ENCODE data around the gene FEZF1. TPM values are rescaled to one million over a fixed set of nuclear protein-coding genes. Genes with fewer than 3 reads are reported as not detected.

FEZF1 gene
- total and polyA plus RNA-seq, 2 experiments from 2014 or later, result not detected

- Histone ChIP-seq H3K9me3 (ENCODE audit: low read depth) (no peaks in the 10 kb centered on the region), H3K4me3 (no peak overlapping the region), H2AFZ (no peak overlapping the region), H3K27me3 (replicated peaks; ENCODE audit: insufficient read depth) (peaks cover 71% of the 10 kb centered on the region), H3K27ac (no peak overlapping the region), H4K20me1 (ENCODE audit: insufficient read depth) (no peaks in the 10 kb centered on the region), H3K9ac (no peak overlapping the region), H3K9me2 (ENCODE audit: insufficient read depth) (no peaks in the 10 kb centered on the region), H3K4me1 (ENCODE audit: insufficient read depth) (no peaks in the 10 kb centered on the region), H3K79me2 (ENCODE audit: insufficient read depth) (no peaks in the 10 kb centered on the region), H3F3A (ENCODE audit: insufficient read depth) (no peaks in the 10 kb centered on the region), H3K4me2 (ENCODE audit: unreplicated experiment) (no peak overlapping the region), H3K36me3 (ENCODE audit: low read depth) (no peaks in the 10 kb centered on the region)
- WGBS, 2 experiments (ENCODE audit: low coverage in 1 of 2, low lambda C conversion rate in 2 of 2, missing lambda C conversion rate in 2 of 2), result 8 to 10% methylated on average over 27 to 32 of the region's 32 CpGs
- in situ Hi-C loops (cut with MboI), result no loop called here
- peak; percentile 55 for TF ChIP-seq EZH2 (IDR thresholded peaks at IDR 0.05; ENCODE audit: insufficient read depth, poor library complexity, severe bottlenecking)
- no peak for TF ChIP-seq EZH2phosphoT487 (IDR thresholded peaks at IDR 0.05; ENCODE audit: insufficient read depth, low read depth)
- no peak for DNase-seq
These were observed 4.8 kb downstream of the FEZF1 start for GRCh38 chr7:122299624-122300210.

- 49 to 60% methylated on average over 2 of the region's 2 CpGs for WGBS, 2 experiments (ENCODE audit: low coverage in 1 of 2, low lambda C conversion rate in 2 of 2, missing lambda C conversion rate in 2 of 2)
- Histone ChIP-seq H3K4me2 (ENCODE audit: unreplicated experiment) (no peak overlapping the region), H2AFZ (no peak overlapping the region), H3K4me1 (ENCODE audit: insufficient read depth) (no peaks in the 10 kb centered on the region), H4K20me1 (ENCODE audit: insufficient read depth) (no peaks in the 10 kb centered on the region), H3K79me2 (ENCODE audit: insufficient read depth) (no peaks in the 10 kb centered on the region), H3K9me3 (ENCODE audit: low read depth) (no peaks in the 10 kb centered on the region), H3K9me2 (ENCODE audit: insufficient read depth) (no peaks in the 10 kb centered on the region), H3F3A (ENCODE audit: insufficient read depth) (no peaks in the 10 kb centered on the region), H3K27ac (no peak overlapping the region), H3K4me3 (no peak overlapping the region), H3K36me3 (ENCODE audit: low read depth) (no peaks in the 10 kb centered on the region), H3K9ac (no peak overlapping the region), H3K27me3 (replicated peaks; ENCODE audit: insufficient read depth) (peaks cover 60% of the 10 kb centered on the region)
- no peak for DNase-seq
- TF ChIP-seq EZH2phosphoT487 (IDR thresholded peaks at IDR 0.05; ENCODE audit: insufficient read depth, low read depth) (no peak), EZH2 (IDR thresholded peaks at IDR 0.05; ENCODE audit: insufficient read depth, poor library complexity, severe bottlenecking) (no peak)
- in situ Hi-C loops (cut with MboI), result no loop called here
These were observed 5.9 kb downstream of the FEZF1 start for GRCh38 chr7:122298618-122299017.

- Histone ChIP-seq H3K79me2 (ENCODE audit: insufficient read depth) (no peaks in the 10 kb centered on the region), H3K27me3 (replicated peaks; ENCODE audit: insufficient read depth) (peaks cover 57% of the 10 kb centered on the region), H3K9me3 (ENCODE audit: low read depth) (no peaks in the 10 kb centered on the region), H3K4me2 (ENCODE audit: unreplicated experiment) (no peak overlapping the region), H3F3A (ENCODE audit: insufficient read depth) (no peaks in the 10 kb centered on the region), H4K20me1 (ENCODE audit: insufficient read depth) (no peaks in the 10 kb centered on the region), H3K4me1 (ENCODE audit: insufficient read depth) (no peaks in the 10 kb centered on the region), H3K9me2 (ENCODE audit: insufficient read depth) (no peaks in the 10 kb centered on the region), H3K4me3 (no peak overlapping the region), H3K9ac (no peak overlapping the region), H3K36me3 (ENCODE audit: low read depth) (no peaks in the 10 kb centered on the region), H3K27ac (no peak overlapping the region), H2AFZ (no peak overlapping the region)
- DNase-seq, result no peak
- in situ Hi-C loops (cut with MboI), result no loop called here
- WGBS, 2 experiments (ENCODE audit: low coverage in 1 of 2, low lambda C conversion rate in 2 of 2, missing lambda C conversion rate in 2 of 2), result 40 to 47% methylated on average over 2 of the region's 2 CpGs
- TF ChIP-seq EZH2phosphoT487 (IDR thresholded peaks at IDR 0.05; ENCODE audit: insufficient read depth, low read depth), result no peak
- TF ChIP-seq EZH2 (IDR thresholded peaks at IDR 0.05; ENCODE audit: insufficient read depth, poor library complexity, severe bottlenecking), result no peak
These were observed 6.4 kb downstream of the FEZF1 start for GRCh38 chr7:122298131-122298530.

- no peaks in the 10 kb centered on the region for H3K36me3 ChIP-seq (ENCODE audit: low read depth)
- H4K20me1 ChIP-seq (ENCODE audit: insufficient read depth), result no peaks in the 10 kb centered on the region
- in situ Hi-C loops (cut with MboI), result no loop called here
- WGBS, 2 experiments (ENCODE audit: low coverage in 1 of 2, low lambda C conversion rate in 2 of 2, missing lambda C conversion rate in 2 of 2), result 23 to 44% methylated on average over 2 of the region's 2 CpGs
- no peaks in the 10 kb centered on the region for H3K9me2 ChIP-seq (ENCODE audit: insufficient read depth)
- H3K4me1 ChIP-seq (ENCODE audit: insufficient read depth), result no peaks in the 10 kb centered on the region
- DNase-seq, result no peak
- H3K4me3 ChIP-seq, result no peak overlapping the region
- no peaks in the 10 kb centered on the region for H3K27me3 ChIP-seq (replicated peaks; ENCODE audit: insufficient read depth)
- no peak overlapping the region for H3K27ac ChIP-seq
- no peak overlapping the region for H3K4me2 ChIP-seq (ENCODE audit: unreplicated experiment)
- TF ChIP-seq EZH2 (IDR thresholded peaks at IDR 0.05; ENCODE audit: insufficient read depth, poor library complexity, severe bottlenecking) (no peak), EZH2phosphoT487 (IDR thresholded peaks at IDR 0.05; ENCODE audit: insufficient read depth, low read depth) (no peak)
- no peak overlapping the region for H2AFZ ChIP-seq
- no peaks in the 10 kb centered on the region for H3K9me3 ChIP-seq (ENCODE audit: low read depth)
- no peaks in the 10 kb centered on the region for H3F3A ChIP-seq (ENCODE audit: insufficient read depth)
- H3K9ac ChIP-seq, result no peak overlapping the region
- H3K79me2 ChIP-seq (ENCODE audit: insufficient read depth), result no peaks in the 10 kb centered on the region
These were observed 13.4 kb downstream of the FEZF1 start for GRCh38 chr7:122291189-122291588.

GRCh38 chr7:122290476-122290875, 14.1 kb downstream of the FEZF1 start:
- TF ChIP-seq EZH2phosphoT487 (IDR thresholded peaks at IDR 0.05; ENCODE audit: insufficient read depth, low read depth) (no peak), EZH2 (IDR thresholded peaks at IDR 0.05; ENCODE audit: insufficient read depth, poor library complexity, severe bottlenecking) (no peak)
- Histone ChIP-seq H3K27ac (no peak overlapping the region), H3K27me3 (replicated peaks; ENCODE audit: insufficient read depth) (no peaks in the 10 kb centered on the region), H2AFZ (no peak overlapping the region), H3K4me3 (no peak overlapping the region), H3K9me3 (ENCODE audit: low read depth) (no peaks in the 10 kb centered on the region), H3K9me2 (ENCODE audit: insufficient read depth) (no peaks in the 10 kb centered on the region), H3K79me2 (ENCODE audit: insufficient read depth) (no peaks in the 10 kb centered on the region), H4K20me1 (ENCODE audit: insufficient read depth) (no peaks in the 10 kb centered on the region), H3K9ac (no peak overlapping the region), H3K36me3 (ENCODE audit: low read depth) (no peaks in the 10 kb centered on the region), H3K4me1 (ENCODE audit: insufficient read depth) (no peaks in the 10 kb centered on the region), H3K4me2 (ENCODE audit: unreplicated experiment) (no peak overlapping the region), H3F3A (ENCODE audit: insufficient read depth) (no peaks in the 10 kb centered on the region)
- DNase-seq, result no peak
- in situ Hi-C loops (cut with MboI), result no loop called here
- 17 to 29% methylated on average over 1 of the region's 1 CpG for WGBS, 2 experiments (ENCODE audit: low coverage in 1 of 2, low lambda C conversion rate in 2 of 2, missing lambda C conversion rate in 2 of 2)
